ENCODE data around the gene DPT.

DNA sequence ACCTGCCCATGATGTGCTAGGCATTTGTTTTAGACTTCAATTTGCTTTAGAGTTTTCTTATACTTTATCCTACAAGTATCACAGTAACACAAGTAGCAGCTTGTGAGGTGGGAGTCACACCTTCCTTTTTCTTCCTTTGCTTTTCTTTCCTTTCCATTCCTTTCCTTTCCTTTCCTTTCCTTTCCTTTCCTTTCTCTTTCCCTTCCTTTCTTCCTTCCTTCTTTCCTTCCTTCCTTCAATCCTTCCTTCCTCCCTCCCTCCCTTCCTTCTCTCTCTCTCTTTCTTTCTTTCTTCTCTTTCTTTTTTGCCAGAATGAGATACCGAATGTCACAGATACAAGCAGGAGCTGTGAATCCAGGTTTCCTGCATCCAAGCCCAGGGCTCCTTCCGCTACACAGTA lies 3.9 kb downstream of the DPT start:
- no peak for TF ChIP-seq EZH2 (IDR thresholded peaks at IDR 0.05; ENCODE audit: borderline replicate concordance, insufficient read depth, low read length, poor library complexity, severe bottlenecking)
- no peak for TF ChIP-seq RAD21 (conservative IDR thresholded peaks at IDR 0.05)
- no peak for TF ChIP-seq POLR2AphosphoS5 (IDR thresholded peaks at IDR 0.05)
- TF ChIP-seq, protein P1, sequence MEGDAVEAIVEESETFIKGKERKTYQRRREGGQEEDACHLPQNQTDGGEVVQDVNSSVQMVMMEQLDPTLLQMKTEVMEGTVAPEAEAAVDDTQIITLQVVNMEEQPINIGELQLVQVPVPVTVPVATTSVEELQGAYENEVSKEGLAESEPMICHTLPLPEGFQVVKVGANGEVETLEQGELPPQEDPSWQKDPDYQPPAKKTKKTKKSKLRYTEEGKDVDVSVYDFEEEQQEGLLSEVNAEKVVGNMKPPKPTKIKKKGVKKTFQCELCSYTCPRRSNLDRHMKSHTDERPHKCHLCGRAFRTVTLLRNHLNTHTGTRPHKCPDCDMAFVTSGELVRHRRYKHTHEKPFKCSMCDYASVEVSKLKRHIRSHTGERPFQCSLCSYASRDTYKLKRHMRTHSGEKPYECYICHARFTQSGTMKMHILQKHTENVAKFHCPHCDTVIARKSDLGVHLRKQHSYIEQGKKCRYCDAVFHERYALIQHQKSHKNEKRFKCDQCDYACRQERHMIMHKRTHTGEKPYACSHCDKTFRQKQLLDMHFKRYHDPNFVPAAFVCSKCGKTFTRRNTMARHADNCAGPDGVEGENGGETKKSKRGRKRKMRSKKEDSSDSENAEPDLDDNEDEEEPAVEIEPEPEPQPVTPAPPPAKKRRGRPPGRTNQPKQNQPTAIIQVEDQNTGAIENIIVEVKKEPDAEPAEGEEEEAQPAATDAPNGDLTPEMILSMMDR (IDR thresholded peaks at IDR 0.05; ENCODE audit: poor library complexity, severe bottlenecking) = no peak
- TF ChIP-seq MXI1 (conservative IDR thresholded peaks at IDR 0.05; ENCODE audit: poor library complexity, severe bottlenecking) = no peak
- TF ChIP-seq SMC3 (conservative IDR thresholded peaks at IDR 0.05; ENCODE audit: poor library complexity) = no peak

Data from neural cell (in vitro differentiated cells).